NT2/D1 (cell line): Measurements from ENCODE around the gene MAP3K5.

Experiments used
- SUZ12 ChIP-seq: IDR thresholded peaks from 2 replicates; pipeline ENCODE4 v1.6.1; 2011; ENCODE audit not compliant: insufficient read length, insufficient read depth; ENCODE audit errors: extremely low read depth
- YY1 ChIP-seq: IDR thresholded peaks from 2 replicates; pipeline ENCODE4 v1.6.1; 2011; ENCODE audit not compliant: insufficient read length, insufficient read depth
- ZNF274 ChIP-seq: IDR thresholded peaks from 2 replicates; pipeline ENCODE4 v1.6.1; 2011; ENCODE audit warnings: mild to moderate bottlenecking, low read depth, low read length

DNA sequence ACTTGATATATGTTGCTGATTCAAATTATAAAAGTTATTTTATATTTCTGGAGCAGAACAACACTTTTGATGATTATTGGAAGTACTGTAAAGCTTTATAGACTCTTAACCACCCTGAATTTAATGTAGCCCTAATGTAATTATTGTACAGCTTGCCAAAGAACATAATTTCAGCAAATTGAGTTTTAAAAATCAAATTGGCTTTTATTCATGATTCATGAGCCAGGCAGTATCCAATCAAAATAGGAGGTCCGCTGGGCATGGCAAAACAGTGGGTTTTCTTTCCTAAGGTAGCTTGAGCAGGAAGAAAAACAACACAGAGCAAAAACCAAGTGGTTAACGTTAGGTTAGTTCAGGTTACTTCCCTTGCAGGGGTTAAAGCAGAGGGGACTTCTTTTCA is 177.3 kb downstream of the MAP3K5 start:
- TF ChIP-seq ZNF274 (no peak), YY1 (no peak), SUZ12 (no peak)
